HG03575 (cell line): Measurements from ENCODE around the gene TPD52L1.
"Not testable (repeated sequence)": the region's sequence is repeated elsewhere in the genome, so short reads cannot be mapped to it uniquely, and the experiment has no call there.

Experiments
- ATAC-seq: cut with Tn5 transposase; IDR thresholded peaks from one replicate; pipeline ENCODE4 v1.9.1; 2021; ENCODE audit not compliant: unreplicated experiment, insufficient number of reproducible peaks, low FRiP score; ENCODE audit errors: extremely low read depth

TPD52L1 gene

GRCh38 chr6:125153391-125154117 lies at the start of gene TPD52L1:
TPD52L1 (plus strand) TSS chr6:125153773; CDS start chr6:125153952, 179 bp downstream.
- peak; percentile 67 for ATAC-seq

- ATAC-seq, result no peak
Observed at GRCh38 chr6:125104425-125104824, 49.1 kb upstream of the TPD52L1 start.

- ATAC-seq, result no peak
Observed at GRCh38 chr6:125107048-125107447, 46.5 kb upstream of the TPD52L1 start.

- ATAC-seq, result no peak
Observed at GRCh38 chr6:125107896-125108295, 45.7 kb upstream of the TPD52L1 start.

- no peak for ATAC-seq
Observed at GRCh38 chr6:125110056-125110455, 43.5 kb upstream of the TPD52L1 start.

GRCh38 chr6:125111219-125111983 lies 42.2 kb upstream of the TPD52L1 start:
- no peak for ATAC-seq

- no peak for ATAC-seq
Observed at GRCh38 chr6:125112934-125113333, 40.6 kb upstream of the TPD52L1 start.

- ATAC-seq, result no peak
Observed at GRCh38 chr6:125114248-125114858, 39.2 kb upstream of the TPD52L1 start.

- ATAC-seq, result no peak
Observed at GRCh38 chr6:125116170-125116569, 37.4 kb upstream of the TPD52L1 start.

- ATAC-seq, result no peak
Observed at GRCh38 chr6:125116710-125117109, 36.9 kb upstream of the TPD52L1 start.

- ATAC-seq, result no peak
Observed at GRCh38 chr6:125117818-125118217, 35.8 kb upstream of the TPD52L1 start.

- ATAC-seq, result no peak
Observed at GRCh38 chr6:125120054-125120590, 33.5 kb upstream of the TPD52L1 start.

- ATAC-seq, result no peak
Observed at GRCh38 chr6:125121894-125122293, 31.7 kb upstream of the TPD52L1 start.

- ATAC-seq, result no peak
Observed at GRCh38 chr6:125123051-125123450, 30.5 kb upstream of the TPD52L1 start.

GRCh38 chr6:125123468-125124048 lies 30.0 kb upstream of the TPD52L1 start:
- ATAC-seq, result no peak

- no peak for ATAC-seq
Observed at GRCh38 chr6:125124049-125124669, 29.4 kb upstream of the TPD52L1 start.

GRCh38 chr6:125125856-125126255 lies 27.7 kb upstream of the TPD52L1 start:
- ATAC-seq, result not testable (repeated sequence)

GRCh38 chr6:125129354-125129753 lies 24.2 kb upstream of the TPD52L1 start:
- ATAC-seq, result no peak

- ATAC-seq, result no peak
Observed at GRCh38 chr6:125132058-125132457, 21.5 kb upstream of the TPD52L1 start.
